Hepatocyte (in vitro differentiated cells): ENCODE results near the gene CHMP1B. TPM values are rescaled to one million over a fixed set of nuclear protein-coding genes. Genes with fewer than 3 reads are reported as not detected.

ENCODE experiments used
- DNase-seq: peaks from one replicate; pipeline ENCODE4 v3.0.0-alpha.2; 2016; ENCODE audit warnings: low spot score
- H2AFZ ChIP-seq: fragments of 200-600 bp; sonication (generic); 2 replicates; pipeline ENCODE4 v1.6.0; 2016; ENCODE audit warnings: antibody characterized with exemption, mild to moderate bottlenecking
- H3K27ac ChIP-seq: fragments of 200-600 bp; sonication (generic); 2 replicates; pipeline ENCODE4 v1.5.1; 2016; ENCODE audit warnings: mild to moderate bottlenecking
- H3K27me3 ChIP-seq: fragments of 200-600 bp; sonication (generic); 2 replicates; pipeline ENCODE4 v1.6.1; 2016
- H3K36me3 ChIP-seq: fragments of 200-600 bp; sonication (generic); replicated peaks from 2 replicates; pipeline ENCODE4 v1.5.1; 2016; ENCODE audit warnings: low read depth; ENCODE audit not compliant: insufficient read depth
- H3K4me1 ChIP-seq: fragments of 200-600 bp; sonication (generic); 2 replicates; pipeline ENCODE4 v1.5.1; 2016; ENCODE audit warnings: mild to moderate bottlenecking, moderate library complexity; ENCODE audit not compliant: insufficient read depth
- H3K4me2 ChIP-seq: fragments of 200-600 bp; sonication (generic); 2 replicates; pipeline ENCODE4 v1.6.0; 2016
- H3K4me3 ChIP-seq: fragments of 200-600 bp; sonication (generic); 2 replicates; pipeline ENCODE4 v1.5.1; 2016; ENCODE audit warnings: mild to moderate bottlenecking
- H3K79me2 ChIP-seq: fragments of 200-600 bp; sonication (generic); 2 replicates; pipeline ENCODE4 v1.6.0; 2017; ENCODE audit warnings: mild to moderate bottlenecking
- H3K9me2 ChIP-seq: fragments of 200-600 bp; sonication (generic); replicated peaks from 2 replicates; pipeline ENCODE4 v1.6.0; 2017; ENCODE audit warnings: mild to moderate bottlenecking; ENCODE audit not compliant: insufficient read depth
- H3K9me3 ChIP-seq: fragments of 200-600 bp; sonication (generic); 2 replicates; pipeline ENCODE4 v1.5.1; 2016; ENCODE audit warnings: low read depth, mild to moderate bottlenecking
- H4K20me1 ChIP-seq: fragments of 200-600 bp; sonication (generic); 2 replicates; pipeline ENCODE4 v1.6.0; 2016; ENCODE audit warnings: mild to moderate bottlenecking; ENCODE audit not compliant: insufficient read depth, poor library complexity, severe bottlenecking
- CTCF ChIP-seq: fragments of 200-600 bp; sonication (generic); IDR thresholded peaks from 2 replicates; pipeline ENCODE4 v1.5.1; 2016; ENCODE audit warnings: antibody characterized with exemption, mild to moderate bottlenecking; ENCODE audit not compliant: poor library complexity
- EZH2 ChIP-seq: fragments of 200-600 bp; sonication (generic); IDR thresholded peaks from 2 replicates; pipeline ENCODE4 v1.6.1; 2016; ENCODE audit warnings: antibody characterized with exemption, mild to moderate bottlenecking, borderline replicate concordance
- EZH2phosphoT487 ChIP-seq: fragments of 200-600 bp; sonication (generic); IDR thresholded peaks from one replicate; pipeline ENCODE4 v1.6.1; 2018; ENCODE audit warnings: antibody characterized with exemption, mild to moderate bottlenecking, low read depth, moderate library complexity; ENCODE audit not compliant: unreplicated experiment, severe bottlenecking
- WGBS: methylation state at CpG from one replicate; pipeline ENCODE4 v1.1.6; 2016; ENCODE audit warnings: low lambda C conversion rate; ENCODE audit errors: missing lambda C conversion rate; 5-methylcytosine and 5-hydroxymethylcytosine counted together
- polyA plus RNA-seq: library from polyadenylated mRNA; unstranded; fragments of >200 nt; fragmentation: Nextera tagmentation; extraction: Ambion mirVana; gene quantifications from 2 replicates; pipeline ENCODE4 v1.2.1, GENCODE V29; 2016
- total RNA-seq: library from RNA; depleted of rRNA; stranded (reverse); fragments of >200 nt; gene quantifications from 2 replicates; pipeline ENCODE4 v1.2.3, GENCODE V29; 2014

The CHMP1B gene
- total and polyA plus RNA-seq, 2 experiments from 2014 or later = 70.1 to 85.3 TPM

GRCh38 chr18:11860594-11861450 is 9.6 kb downstream of the CHMP1B start:
- Histone ChIP-seq H3K4me1 (peaks cover 13% of the 10 kb centered on the region), H2AFZ (no peak overlapping the region), H3K4me3 (no peak overlapping the region), H3K9me2 (no peaks in the 10 kb centered on the region), H3K27ac (peak overlapping the region; percentile 87), H3K36me3 (no peaks in the 10 kb centered on the region), H3K27me3 (no peaks in the 10 kb centered on the region), H4K20me1 (no peaks in the 10 kb centered on the region), H3K79me2 (no peaks in the 10 kb centered on the region), H3K4me2 (no peak overlapping the region), H3K9me3 (no peaks in the 10 kb centered on the region)
- TF ChIP-seq EZH2 (no peak), CTCF (no peak), EZH2phosphoT487 (no peak)
- no peak for DNase-seq
- 92% methylated on average over 17 of the region's 17 CpGs for WGBS

- TF ChIP-seq EZH2 = no peak
- TF ChIP-seq EZH2phosphoT487 = no peak
- no peak for TF ChIP-seq CTCF
- Histone ChIP-seq H2AFZ (no peak overlapping the region), H3K9me3 (no peaks in the 10 kb centered on the region), H3K27me3 (no peaks in the 10 kb centered on the region), H3K9me2 (no peaks in the 10 kb centered on the region), H4K20me1 (no peaks in the 10 kb centered on the region), H3K4me1 (peaks cover 6% of the 10 kb centered on the region), H3K36me3 (no peaks in the 10 kb centered on the region), H3K4me3 (no peak overlapping the region), H3K27ac (peak overlapping the region; percentile 84), H3K79me2 (no peaks in the 10 kb centered on the region), H3K4me2 (no peak overlapping the region)
- DNase-seq = no peak
- 82% methylated on average over 20 of the region's 20 CpGs for WGBS
Measured at GRCh38 chr18:11861583-11862288, 10.5 kb downstream of the CHMP1B start.

- Histone ChIP-seq H3K36me3 (no peaks in the 10 kb centered on the region), H4K20me1 (no peaks in the 10 kb centered on the region), H2AFZ (no peak overlapping the region), H3K27me3 (no peaks in the 10 kb centered on the region), H3K4me1 (peaks cover 3% of the 10 kb centered on the region), H3K79me2 (no peaks in the 10 kb centered on the region), H3K4me3 (no peak overlapping the region), H3K9me3 (no peaks in the 10 kb centered on the region), H3K9me2 (no peaks in the 10 kb centered on the region), H3K27ac (peak overlapping the region; percentile 84), H3K4me2 (no peak overlapping the region)
- 69% methylated on average over 6 of the region's 6 CpGs for WGBS
- no peak for TF ChIP-seq CTCF
- no peak for TF ChIP-seq EZH2
- no peak for TF ChIP-seq EZH2phosphoT487
- DNase-seq = no peak
Measured at GRCh38 chr18:11862468-11863137, 11.4 kb downstream of the CHMP1B start.
